Erythroblast (primary cell): ENCODE data around the gene DNAJC8.
A peak's percentile ranks its signal among the peaks of the same experiment; 100 is the strongest.

Experiments
- GATA1 ChIP-seq: IDR thresholded peaks from 2 replicates; pipeline ENCODE4 v1.6.1; 2011; ENCODE audit warnings: low read depth, mild to moderate bottlenecking, control low read depth, low read length, moderate library complexity
- POLR2A ChIP-seq: IDR thresholded peaks from 2 replicates; pipeline ENCODE4 v1.6.1; 2011; ENCODE audit warnings: mild to moderate bottlenecking, low read length

DNA sequence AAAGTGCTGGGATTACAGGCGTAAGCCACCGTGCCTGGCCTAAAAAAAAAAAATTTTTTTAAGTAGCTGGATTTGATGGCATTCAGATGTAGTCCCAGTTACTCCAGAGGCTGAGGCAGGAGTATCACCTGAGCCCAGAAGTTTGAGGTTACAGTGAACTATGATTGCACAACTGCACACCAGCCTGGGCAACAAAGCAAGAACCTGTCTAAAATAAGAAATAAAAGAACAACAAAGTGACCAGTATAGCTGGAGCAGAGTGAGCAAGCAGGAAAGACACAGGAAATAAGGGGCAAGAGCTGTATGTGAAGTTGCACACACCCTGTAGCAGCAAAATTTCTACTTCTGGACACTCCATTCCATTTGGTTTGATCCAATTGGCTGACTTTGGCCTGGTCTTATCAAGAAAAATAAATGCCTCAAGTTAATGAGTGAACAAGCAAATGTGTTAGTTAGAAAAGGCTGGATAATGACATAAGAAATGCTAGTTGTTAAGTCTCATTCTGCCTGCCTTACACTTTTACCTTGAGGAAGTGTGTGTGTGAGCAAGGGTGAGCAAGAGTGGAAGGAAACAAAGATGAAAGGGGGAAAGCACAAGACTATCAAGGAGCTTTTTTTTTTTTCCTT is 11.0 kb upstream of the DNAJC8 start:
- peak; percentile 22 for TF ChIP-seq POLR2A
- no peak for TF ChIP-seq GATA1
